Measurements from ENCODE around the gene RNASE13. TPM values are rescaled to one million over a fixed set of nuclear protein-coding genes. Genes with fewer than 3 reads are reported as not detected.
A peak's percentile ranks its signal among the peaks of the same experiment; 100 is the strongest.

The RNASE13 gene
- total and polyA plus RNA-seq, 4 donors = 0.18 TPM; not detected in 3

DNA sequence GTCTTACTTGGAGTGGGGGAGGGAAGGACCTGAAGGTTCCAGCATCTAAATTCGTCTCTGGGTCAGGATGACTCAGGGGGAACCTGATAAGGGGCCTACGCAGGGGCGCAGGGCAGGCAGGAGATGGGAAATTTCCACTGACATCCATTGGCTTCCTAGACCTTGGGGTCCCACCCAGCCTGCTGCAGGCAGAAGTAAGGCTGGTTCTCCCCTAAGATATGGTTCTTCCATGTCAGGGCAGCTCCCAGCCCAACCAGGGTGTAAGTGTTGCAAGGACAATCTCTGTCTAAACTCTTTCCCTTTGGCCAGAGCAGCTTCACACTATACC is 7.7 kb downstream of the RNASE13 start:
- H3K4me3 ChIP-seq (ENCODE audit: low read length in 2 of 2) = no peak overlapping the region
- WGBS, 2 donors = 4 to 10% methylated on average over 3 of the region's 3 CpGs
- no peak for ATAC-seq (ENCODE audit: low FRiP score)

GRCh38 chr14:21026274-21026987 is 8.2 kb downstream of the RNASE13 start:
- H3K4me3 ChIP-seq (ENCODE audit: low read length in 2 of 2) = no peak overlapping the region
- intact Hi-C loops (cut with DNase I) = loop anchor here in 1 of 2 donors (5.0 kb wide), 1 partner anchor 66 kb away; no protein-coding TSS in a partner anchor
- H3K36me3 ChIP-seq (ENCODE audit: control insufficient read depth in 1 of 2, insufficient read depth in 2 of 2, low read length in 1 of 2) = no peaks in the 10 kb centered on the region
- peaks cover 0 to 3% of the 10 kb centered on the region in 2 donors for H3K4me1 ChIP-seq (ENCODE audit: control insufficient read depth in 1 of 2, insufficient read depth in 2 of 2, low read length in 2 of 2)
- WGBS, 2 donors = 32 to 37% methylated on average over 7 of the region's 7 CpGs
- H3K27ac ChIP-seq (ENCODE audit: low read depth in 1 of 2, low read length in 2 of 2) = peak overlapping the region; percentile 62 to 74
- DNase-seq = no peak
- no peak for ATAC-seq (ENCODE audit: low FRiP score)
- H3K27me3 ChIP-seq (ENCODE audit: control insufficient read depth in 1 of 2, insufficient read depth in 2 of 2, low read length in 1 of 2) = no peaks in the 10 kb centered on the region
- no peaks in the 10 kb centered on the region for H3K9me3 ChIP-seq (ENCODE audit: control insufficient read depth, low read length)

More for the DNA sequence above, 7.7 kb downstream of the RNASE13 start:
- Histone ChIP-seq H3K27me3 (ENCODE audit: control insufficient read depth in 1 of 2, insufficient read depth in 2 of 2, low read length in 1 of 2) (no peaks in the 10 kb centered on the region), H3K27ac (ENCODE audit: low read depth in 1 of 2, low read length in 2 of 2) (peak overlapping the region; percentile 58 to 62), H3K36me3 (ENCODE audit: control insufficient read depth in 1 of 2, insufficient read depth in 2 of 2, low read length in 1 of 2) (no peaks in the 10 kb centered on the region), H3K9me3 (ENCODE audit: control insufficient read depth, low read length) (no peaks in the 10 kb centered on the region), H3K4me1 (ENCODE audit: control insufficient read depth in 1 of 2, insufficient read depth in 2 of 2, low read length in 2 of 2) (peaks cover 0 to 3% of the 10 kb centered on the region in 2 donors)
- DNase-seq = no peak
- intact Hi-C loops (cut with DNase I) = loop anchor here in 1 of 2 donors (5.0 kb wide), 1 partner anchor 65 kb away; no protein-coding TSS in a partner anchor

- H3K27ac ChIP-seq (ENCODE audit: low read depth in 1 of 2, low read length in 2 of 2) = peak overlapping the region; percentile 62 to 91
Observed at GRCh38 chr14:21025371-21026273, 9.0 kb downstream of the RNASE13 start.

DNA sequence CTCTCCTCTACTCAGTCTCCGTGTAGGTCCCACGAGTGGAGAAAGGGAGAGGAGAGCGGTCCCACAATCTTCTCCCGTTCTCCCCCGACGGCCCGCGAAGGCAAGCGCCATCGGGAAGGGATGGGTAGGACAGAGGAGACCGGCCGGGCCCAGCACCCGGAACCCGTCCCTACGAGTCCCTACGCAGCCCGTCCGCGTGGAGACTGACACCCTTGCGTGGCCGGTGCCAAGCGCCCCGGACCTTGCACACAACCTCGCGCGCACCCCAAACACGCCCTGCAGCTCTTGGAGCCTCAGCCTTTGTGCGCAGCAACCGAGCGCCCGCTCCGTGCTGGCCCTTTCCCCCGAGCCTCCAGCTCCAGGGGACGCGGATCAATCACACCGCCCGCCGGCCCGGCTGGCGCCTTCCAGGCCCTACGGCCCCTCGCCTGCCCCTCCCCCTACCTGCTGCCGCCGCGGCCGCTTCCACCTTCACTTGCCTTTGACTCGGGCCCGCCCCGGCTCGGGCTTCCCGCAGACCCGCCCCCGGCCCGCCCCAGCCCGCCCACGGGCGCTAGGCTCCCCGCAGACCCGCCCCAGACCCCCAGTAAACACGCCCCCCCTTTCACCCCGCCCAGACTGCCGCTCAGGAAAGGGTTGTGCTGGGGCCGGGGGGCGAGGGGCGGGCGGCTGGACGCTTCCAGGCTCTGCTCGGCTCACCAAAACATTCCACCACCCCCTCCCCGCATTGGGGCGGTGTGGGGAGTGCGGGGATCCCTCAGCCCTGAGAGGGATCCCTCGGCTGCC is 9.8 kb downstream of the RNASE13 start, which contains the start of gene NDRG2:
NDRG2 (minus strand) TSS at position 477 of the 786 bp plus-strand sequence. CDS start 1,746 bp downstream, outside the sequence.
- H3K27me3 ChIP-seq (ENCODE audit: control insufficient read depth in 1 of 2, insufficient read depth in 2 of 2, low read length in 1 of 2) = no peaks in the 10 kb centered on the region
- no peaks in the 10 kb centered on the region for H3K9me3 ChIP-seq (ENCODE audit: control insufficient read depth, low read length)
- DNase-seq (peak; percentile 83 to 89), ATAC-seq (ENCODE audit: low FRiP score) (peak; percentile 90)
- peak within 1 kb of the TSS; percentile 62 to 91 for H3K27ac ChIP-seq (ENCODE audit: low read depth in 1 of 2, low read length in 2 of 2)
- intact Hi-C loops (cut with DNase I) = loop anchor here in 1 of 2 donors (5.0 kb wide), 1 partner anchor 68 kb away; no protein-coding TSS in a partner anchor
- WGBS, 2 donors = 1% methylated on average over 49 to 72 of the region's 72 CpGs
- H3K4me1 ChIP-seq (ENCODE audit: control insufficient read depth in 1 of 2, insufficient read depth in 2 of 2, low read length in 2 of 2) = peaks cover 0 to 3% of the 10 kb centered on the region in 2 donors
- H3K4me3 ChIP-seq (ENCODE audit: low read length in 2 of 2) = peak within 1 kb of the TSS; percentile 42 to 63
- peaks cover 0 to 2% of the 10 kb centered on the region in 2 donors for H3K36me3 ChIP-seq (ENCODE audit: control insufficient read depth in 1 of 2, insufficient read depth in 2 of 2, low read length in 1 of 2)

More at GRCh38 chr14:21025371-21026273, 9.0 kb downstream of the RNASE13 start:
- H3K27me3 ChIP-seq (ENCODE audit: control insufficient read depth in 1 of 2, insufficient read depth in 2 of 2, low read length in 1 of 2) = no peaks in the 10 kb centered on the region
- intact Hi-C loops (cut with DNase I) = loop anchor here in 1 of 2 donors (5.0 kb wide), 1 partner anchor 67 kb away; no protein-coding TSS in a partner anchor
- DNase-seq = peak; percentile 60 to 82
- peaks cover 0 to 3% of the 10 kb centered on the region in 2 donors for H3K4me1 ChIP-seq (ENCODE audit: control insufficient read depth in 1 of 2, insufficient read depth in 2 of 2, low read length in 2 of 2)
- peak; percentile 79 for ATAC-seq (ENCODE audit: low FRiP score)
- WGBS, 2 donors = 3% methylated on average over 53 to 58 of the region's 58 CpGs
- no peaks in the 10 kb centered on the region for H3K9me3 ChIP-seq (ENCODE audit: control insufficient read depth, low read length)
- H3K4me3 ChIP-seq (ENCODE audit: low read length in 2 of 2) = peak overlapping the region; percentile 42 to 63
- peaks cover 0 to 2% of the 10 kb centered on the region in 2 donors for H3K36me3 ChIP-seq (ENCODE audit: control insufficient read depth in 1 of 2, insufficient read depth in 2 of 2, low read length in 1 of 2)

GRCh38 chr14:21023817-21024584 is 10.6 kb downstream of the RNASE13 start:
- peaks cover 0 to 3% of the 10 kb centered on the region in 2 donors for H3K4me1 ChIP-seq (ENCODE audit: control insufficient read depth in 1 of 2, insufficient read depth in 2 of 2, low read length in 2 of 2)
- intact Hi-C loops (cut with DNase I) = no loop called here

DNA sequence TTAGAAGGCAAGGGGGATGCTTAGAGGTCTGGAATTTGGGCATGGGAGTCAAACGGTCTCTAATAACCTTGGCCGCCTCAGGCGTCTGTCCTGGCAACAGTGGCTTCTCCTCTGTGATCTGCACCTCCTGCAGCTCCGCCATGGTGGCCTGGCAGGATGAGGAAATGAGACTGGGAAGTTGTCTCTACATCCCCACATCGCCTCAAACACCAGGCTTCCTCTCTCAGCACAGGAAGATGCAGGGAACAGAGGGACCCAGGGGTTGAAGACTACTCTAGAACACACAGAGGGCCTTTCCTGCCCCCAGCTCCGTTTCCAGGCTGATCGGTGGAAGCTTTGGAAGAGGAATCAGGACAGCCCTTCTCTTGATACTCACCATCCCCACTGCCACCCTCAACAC is 11.4 kb downstream of the RNASE13 start:
- Histone ChIP-seq H3K4me1 (ENCODE audit: control insufficient read depth in 1 of 2, insufficient read depth in 2 of 2, low read length in 2 of 2) (peaks cover 0 to 3% of the 10 kb centered on the region in 2 donors), H3K9me3 (ENCODE audit: control insufficient read depth, low read length) (no peaks in the 10 kb centered on the region), H3K27ac (ENCODE audit: low read depth in 1 of 2, low read length in 2 of 2) (no peak overlapping the region), H3K36me3 (ENCODE audit: control insufficient read depth in 1 of 2, insufficient read depth in 2 of 2, low read length in 1 of 2) (peaks cover 0 to 5% of the 10 kb centered on the region in 2 donors), H3K4me3 (ENCODE audit: low read length in 2 of 2) (no peak overlapping the region), H3K27me3 (ENCODE audit: control insufficient read depth in 1 of 2, insufficient read depth in 2 of 2, low read length in 1 of 2) (no peaks in the 10 kb centered on the region)
- WGBS, 2 donors = 66 to 76% methylated on average over 7 of the region's 7 CpGs
- DNase-seq = peak in 1 of 2 donors; percentile 64
- intact Hi-C loops (cut with DNase I) = no loop called here
- ATAC-seq (ENCODE audit: low FRiP score) = no peak

More at GRCh38 chr14:21023817-21024584, 10.6 kb downstream of the RNASE13 start:
- WGBS, 2 donors = 32 to 38% methylated on average over 17 of the region's 17 CpGs
- ATAC-seq (ENCODE audit: low FRiP score) (no peak), DNase-seq (no peak)
- Histone ChIP-seq H3K4me3 (ENCODE audit: low read length in 2 of 2) (peak overlapping the region; percentile 42 to 63), H3K27ac (ENCODE audit: low read depth in 1 of 2, low read length in 2 of 2) (peak overlapping the region in 1 of 2 donors; percentile 49), H3K27me3 (ENCODE audit: control insufficient read depth in 1 of 2, insufficient read depth in 2 of 2, low read length in 1 of 2) (no peaks in the 10 kb centered on the region), H3K36me3 (ENCODE audit: control insufficient read depth in 1 of 2, insufficient read depth in 2 of 2, low read length in 1 of 2) (peaks cover 0 to 5% of the 10 kb centered on the region in 2 donors), H3K9me3 (ENCODE audit: control insufficient read depth, low read length) (no peaks in the 10 kb centered on the region)

DNA sequence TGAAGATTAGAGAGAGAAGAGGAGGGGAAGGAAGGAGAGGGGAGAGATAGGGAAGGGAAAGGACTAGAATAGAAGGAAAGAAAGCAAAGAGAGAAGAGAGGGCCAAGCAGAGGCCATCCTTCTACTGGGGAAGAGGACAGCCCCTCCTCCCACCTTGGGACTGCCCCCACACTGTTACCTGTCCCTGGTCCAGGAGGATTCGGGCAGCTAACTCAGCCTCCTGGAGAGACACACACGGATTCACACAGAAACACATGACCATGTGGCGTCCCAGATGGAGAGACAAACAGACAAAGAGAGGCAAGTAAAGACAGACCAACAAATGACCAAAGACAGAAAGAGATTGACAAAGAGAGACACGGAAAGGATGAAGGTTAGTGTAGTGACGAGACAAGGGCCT is 11.9 kb downstream of the RNASE13 start:
- Histone ChIP-seq H3K27me3 (ENCODE audit: control insufficient read depth in 1 of 2, insufficient read depth in 2 of 2, low read length in 1 of 2) (no peaks in the 10 kb centered on the region), H3K9me3 (ENCODE audit: control insufficient read depth, low read length) (no peaks in the 10 kb centered on the region), H3K27ac (ENCODE audit: low read depth in 1 of 2, low read length in 2 of 2) (no peak overlapping the region), H3K4me3 (ENCODE audit: low read length in 2 of 2) (no peak overlapping the region), H3K4me1 (ENCODE audit: control insufficient read depth in 1 of 2, insufficient read depth in 2 of 2, low read length in 2 of 2) (peaks cover 0 to 3% of the 10 kb centered on the region in 2 donors), H3K36me3 (ENCODE audit: control insufficient read depth in 1 of 2, insufficient read depth in 2 of 2, low read length in 1 of 2) (peaks cover 0 to 5% of the 10 kb centered on the region in 2 donors)
- WGBS, 2 donors = 82 to 83% methylated on average over 5 of the region's 5 CpGs
- ATAC-seq (ENCODE audit: low FRiP score) (no peak), DNase-seq (no peak)
- intact Hi-C loops (cut with DNase I) = no loop called here

Data from aorta (tissue), 5 donors.